H1 (cell line): Measurements from ENCODE around the gene IPO9.

Experiments used
- GABPA ChIP-seq: IDR thresholded peaks from 2 replicates; pipeline ENCODE4 v1.6.1; 2011; ENCODE audit warnings: mild to moderate bottlenecking, low read length, moderate library complexity, borderline replicate concordance; ENCODE audit not compliant: insufficient read depth
- RXRA ChIP-seq: IDR thresholded peaks from 2 replicates; pipeline ENCODE4 v1.6.1; 2011; ENCODE audit warnings: low read depth, mild to moderate bottlenecking, low read length, moderate library complexity; ENCODE audit not compliant: insufficient read depth
- SRF ChIP-seq: IDR thresholded peaks from 2 replicates; pipeline ENCODE4 v1.6.1; 2011; ENCODE audit warnings: mild to moderate bottlenecking, low read depth, low read length, moderate library complexity
- ZNF274 ChIP-seq: IDR thresholded peaks from 2 replicates; pipeline ENCODE4 v1.7.0; 2012; ENCODE audit warnings: low read length, borderline replicate concordance; ENCODE audit errors: extremely low read depth
- TF ChIP-seq, protein P1 (sequence below), 3 experiments: IDR thresholded peaks; 1 replicate in 2 of 3; 2 replicates in 1 of 3; pipeline versions ENCODE4 v1.5.1 to v1.6.1; 2011; ENCODE audit warnings: low read length in 3 of 3, mild to moderate bottlenecking in 3 of 3, inconsistent platforms in 2 of 3, low read depth in 1 of 3, moderate library complexity in 1 of 3; ENCODE audit not compliant: insufficient read depth in 1 of 3; ENCODE audit errors: control extremely low read depth in 1 of 3

DNA sequence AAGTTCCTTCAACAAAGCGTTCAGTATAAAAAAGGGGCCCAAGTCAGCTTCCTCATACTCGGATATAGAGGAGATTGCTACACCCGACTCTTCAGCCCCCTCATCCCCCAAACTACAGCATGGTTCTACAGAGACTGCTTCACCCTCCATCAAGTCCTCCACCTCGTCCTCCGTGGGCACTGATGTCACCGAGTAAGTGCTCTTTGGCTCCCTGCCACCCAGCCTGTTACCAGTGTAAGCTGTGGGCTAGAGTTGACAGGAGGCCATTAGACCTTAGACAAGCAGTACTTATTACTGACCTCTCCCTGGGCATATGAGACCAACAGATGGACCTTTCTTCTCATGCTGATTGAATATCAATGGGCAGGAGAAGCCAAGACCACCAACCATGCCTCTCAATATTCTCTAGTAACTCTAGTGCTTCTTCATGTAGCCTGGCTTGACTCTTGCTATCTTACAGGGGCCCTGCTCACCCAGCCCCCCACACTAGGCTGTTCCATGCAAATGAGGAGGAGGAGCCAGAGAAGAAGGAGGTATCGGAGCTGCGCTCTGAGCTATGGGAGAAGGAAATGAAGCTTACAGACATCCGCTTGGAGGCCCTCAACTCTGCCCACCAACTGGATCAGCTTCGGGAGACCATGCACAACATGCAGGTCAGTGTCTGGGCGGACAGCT lies 20.9 kb upstream of the IPO9 start:
- TF ChIP-seq, protein P1, sequence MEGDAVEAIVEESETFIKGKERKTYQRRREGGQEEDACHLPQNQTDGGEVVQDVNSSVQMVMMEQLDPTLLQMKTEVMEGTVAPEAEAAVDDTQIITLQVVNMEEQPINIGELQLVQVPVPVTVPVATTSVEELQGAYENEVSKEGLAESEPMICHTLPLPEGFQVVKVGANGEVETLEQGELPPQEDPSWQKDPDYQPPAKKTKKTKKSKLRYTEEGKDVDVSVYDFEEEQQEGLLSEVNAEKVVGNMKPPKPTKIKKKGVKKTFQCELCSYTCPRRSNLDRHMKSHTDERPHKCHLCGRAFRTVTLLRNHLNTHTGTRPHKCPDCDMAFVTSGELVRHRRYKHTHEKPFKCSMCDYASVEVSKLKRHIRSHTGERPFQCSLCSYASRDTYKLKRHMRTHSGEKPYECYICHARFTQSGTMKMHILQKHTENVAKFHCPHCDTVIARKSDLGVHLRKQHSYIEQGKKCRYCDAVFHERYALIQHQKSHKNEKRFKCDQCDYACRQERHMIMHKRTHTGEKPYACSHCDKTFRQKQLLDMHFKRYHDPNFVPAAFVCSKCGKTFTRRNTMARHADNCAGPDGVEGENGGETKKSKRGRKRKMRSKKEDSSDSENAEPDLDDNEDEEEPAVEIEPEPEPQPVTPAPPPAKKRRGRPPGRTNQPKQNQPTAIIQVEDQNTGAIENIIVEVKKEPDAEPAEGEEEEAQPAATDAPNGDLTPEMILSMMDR (IDR thresholded peaks at IDR 0.05; ENCODE audit: control extremely low read depth in 1 of 3, insufficient read depth in 1 of 3, low read depth in 1 of 3, low read length in 3 of 3) = no peak
- TF ChIP-seq ZNF274 = no peak
- TF ChIP-seq RXRA = no peak
- TF ChIP-seq GABPA = no peak
- no peak for TF ChIP-seq SRF
